ENCODE results near the gene RAPGEF1. TPM values are rescaled to one million over a fixed set of nuclear protein-coding genes. Genes with fewer than 3 reads are reported as not detected.

Gene RAPGEF1
- total RNA-seq, 1 experiment from 2014 or later, result 82.0 TPM

GRCh38 chr9:131641618-131642495 is 98.0 kb downstream of the RAPGEF1 start:
- Histone ChIP-seq H3K27me3 (no peaks in the 10 kb centered on the region), H3K27ac (no peak overlapping the region)

GRCh38 chr9:131640438-131641137 is 99.3 kb downstream of the RAPGEF1 start:
- no peaks in the 10 kb centered on the region for H3K9me3 ChIP-seq (replicated peaks)
- H3K27ac ChIP-seq, result no peak overlapping the region
- H3K27me3 ChIP-seq, result no peaks in the 10 kb centered on the region
- H3K4me1 ChIP-seq, result peaks cover 6% of the 10 kb centered on the region
- DNase-seq, result no peak
- peaks cover 21% of the 10 kb centered on the region for H3K36me3 ChIP-seq
- no peak overlapping the region for H3K4me3 ChIP-seq

More at GRCh38 chr9:131641618-131642495, 98.0 kb downstream of the RAPGEF1 start:
- Histone ChIP-seq H3K9me3 (replicated peaks) (no peaks in the 10 kb centered on the region), H3K4me1 (peaks cover 5% of the 10 kb centered on the region; the same call in 1 of the 2 replicates), H3K4me3 (no peak overlapping the region), H3K36me3 (peaks cover 21% of the 10 kb centered on the region)
- no peak for DNase-seq

- peaks cover 19% of the 10 kb centered on the region for H3K36me3 ChIP-seq
- no peaks in the 10 kb centered on the region for H3K27me3 ChIP-seq
- H3K9me3 ChIP-seq (replicated peaks), result no peaks in the 10 kb centered on the region
- H3K4me1 ChIP-seq, result peaks cover 12% of the 10 kb centered on the region
- no peak overlapping the region for H3K27ac ChIP-seq
- DNase-seq, result no peak
- H3K4me3 ChIP-seq, result no peak overlapping the region
Observed at GRCh38 chr9:131639769-131640437, 100.0 kb downstream of the RAPGEF1 start.

GRCh38 chr9:131636593-131636992 is 103.3 kb downstream of the RAPGEF1 start:
- peaks cover 5% of the 10 kb centered on the region; the same call in 1 of the 2 replicates for H3K36me3 ChIP-seq
- no peaks in the 10 kb centered on the region for H3K9me3 ChIP-seq (replicated peaks)
- H3K4me1 ChIP-seq, result peaks cover 37% of the 10 kb centered on the region
- H3K27ac ChIP-seq, result no peak overlapping the region
- no peak for DNase-seq
- H3K27me3 ChIP-seq, result no peaks in the 10 kb centered on the region
- no peak overlapping the region for H3K4me3 ChIP-seq

GRCh38 chr9:131635892-131636291 is 104.0 kb downstream of the RAPGEF1 start:
- Histone ChIP-seq H3K4me3 (no peak overlapping the region), H3K36me3 (peaks cover 5% of the 10 kb centered on the region; the same call in 1 of the 2 replicates), H3K27me3 (no peaks in the 10 kb centered on the region), H3K9me3 (replicated peaks) (no peaks in the 10 kb centered on the region), H3K27ac (no peak overlapping the region), H3K4me1 (peaks cover 44% of the 10 kb centered on the region)
- DNase-seq, result no peak

GRCh38 chr9:131635285-131635684 is 104.6 kb downstream of the RAPGEF1 start:
- no peak overlapping the region for H3K4me3 ChIP-seq

GRCh38 chr9:131633491-131634031 is 106.3 kb downstream of the RAPGEF1 start:
- peak; percentile 96 to 99 for DNase-seq
- Histone ChIP-seq H3K27me3 (no peaks in the 10 kb centered on the region), H3K4me1 (peaks cover 49% of the 10 kb centered on the region), H3K36me3 (no peaks in the 10 kb centered on the region; the same call in 1 of the 2 replicates), H3K27ac (peak overlapping the region; percentile 94), H3K9me3 (replicated peaks) (no peaks in the 10 kb centered on the region), H3K4me3 (no peak overlapping the region)

More at GRCh38 chr9:131635285-131635684, 104.6 kb downstream of the RAPGEF1 start:
- peak; percentile 69 to 73 for DNase-seq
- peaks cover 46% of the 10 kb centered on the region for H3K4me1 ChIP-seq
- 0 out of 2 replicates have a peak overlapping the region, but pooled peaks have one; percentile 12 for H3K27ac ChIP-seq
- no peaks in the 10 kb centered on the region for H3K9me3 ChIP-seq (replicated peaks)
- peaks cover 5% of the 10 kb centered on the region; the same call in 1 of the 2 replicates for H3K36me3 ChIP-seq
- no peaks in the 10 kb centered on the region for H3K27me3 ChIP-seq

- H3K27me3 ChIP-seq, result no peaks in the 10 kb centered on the region
- H3K27ac ChIP-seq, result peak overlapping the region; percentile 53
- peak; percentile 68 to 72 for DNase-seq
- peaks cover 68% of the 10 kb centered on the region for H3K4me1 ChIP-seq
- H3K9me3 ChIP-seq (replicated peaks), result no peaks in the 10 kb centered on the region
- H3K36me3 ChIP-seq, result no peaks in the 10 kb centered on the region
- no peak overlapping the region for H3K4me3 ChIP-seq
Observed at GRCh38 chr9:131631306-131631705, 108.6 kb downstream of the RAPGEF1 start.

GRCh38 chr9:131630205-131630831 is 109.6 kb downstream of the RAPGEF1 start:
- peaks cover 74% of the 10 kb centered on the region for H3K4me1 ChIP-seq
- H3K27ac ChIP-seq, result no peak overlapping the region; the same call in 1 of the 2 replicates
- DNase-seq, result no peak
- H3K9me3 ChIP-seq (replicated peaks), result no peaks in the 10 kb centered on the region
- H3K27me3 ChIP-seq, result no peaks in the 10 kb centered on the region
- no peak overlapping the region for H3K4me3 ChIP-seq
- no peaks in the 10 kb centered on the region for H3K36me3 ChIP-seq

- H3K9me3 ChIP-seq (replicated peaks), result no peaks in the 10 kb centered on the region
- no peak overlapping the region for H3K27ac ChIP-seq
- DNase-seq, result no peak
- no peaks in the 10 kb centered on the region for H3K36me3 ChIP-seq
- H3K4me1 ChIP-seq, result peaks cover 72% of the 10 kb centered on the region
- H3K4me3 ChIP-seq, result no peak overlapping the region
- H3K27me3 ChIP-seq, result no peaks in the 10 kb centered on the region
Observed at GRCh38 chr9:131629825-131630204, 110.1 kb downstream of the RAPGEF1 start.

GRCh38 chr9:131629226-131629500 is 110.7 kb downstream of the RAPGEF1 start:
- Histone ChIP-seq H3K27ac (no peak overlapping the region), H3K27me3 (no peaks in the 10 kb centered on the region), H3K4me3 (no peak overlapping the region), H3K9me3 (replicated peaks) (no peaks in the 10 kb centered on the region), H3K4me1 (peaks cover 72% of the 10 kb centered on the region), H3K36me3 (no peaks in the 10 kb centered on the region)
- DNase-seq, result no peak

GRCh38 chr9:131628459-131629225 is 111.2 kb downstream of the RAPGEF1 start:
- no peak for DNase-seq

GRCh38 chr9:131627648-131628458 is 112.0 kb downstream of the RAPGEF1 start:
- H3K36me3 ChIP-seq, result 0 out of 2 replicates have a peak, but pooled peaks cover 2% of the 10 kb centered on the region
- H3K4me3 ChIP-seq, result peak overlapping the region; percentile 41
- H3K27ac ChIP-seq, result peak overlapping the region; percentile 97
- no peaks in the 10 kb centered on the region for H3K9me3 ChIP-seq (replicated peaks)
- peak; percentile 95 for DNase-seq
- no peaks in the 10 kb centered on the region for H3K27me3 ChIP-seq
- peaks cover 72% of the 10 kb centered on the region for H3K4me1 ChIP-seq

More at GRCh38 chr9:131628459-131629225, 111.2 kb downstream of the RAPGEF1 start:
- H3K4me3 ChIP-seq, result no peak overlapping the region
- H3K4me1 ChIP-seq, result peaks cover 72% of the 10 kb centered on the region
- no peaks in the 10 kb centered on the region for H3K36me3 ChIP-seq
- H3K27me3 ChIP-seq, result no peaks in the 10 kb centered on the region
- no peaks in the 10 kb centered on the region for H3K9me3 ChIP-seq (replicated peaks)
- peak overlapping the region; percentile 97 for H3K27ac ChIP-seq
